C4-2B (cell line): ENCODE results near the gene PLA2R1.

Experiments used
- ZFX ChIP-seq: fragments of 450-650 bp; IDR thresholded peaks from 2 replicates; pipeline ENCODE4 v1.6.1; 2017
- TF ChIP-seq, protein P1 (sequence below): fragments of 450-650 bp; conservative IDR thresholded peaks from 2 replicates; pipeline ENCODE4 v1.5.1; 2017; ENCODE audit warnings: mild to moderate bottlenecking

DNA sequence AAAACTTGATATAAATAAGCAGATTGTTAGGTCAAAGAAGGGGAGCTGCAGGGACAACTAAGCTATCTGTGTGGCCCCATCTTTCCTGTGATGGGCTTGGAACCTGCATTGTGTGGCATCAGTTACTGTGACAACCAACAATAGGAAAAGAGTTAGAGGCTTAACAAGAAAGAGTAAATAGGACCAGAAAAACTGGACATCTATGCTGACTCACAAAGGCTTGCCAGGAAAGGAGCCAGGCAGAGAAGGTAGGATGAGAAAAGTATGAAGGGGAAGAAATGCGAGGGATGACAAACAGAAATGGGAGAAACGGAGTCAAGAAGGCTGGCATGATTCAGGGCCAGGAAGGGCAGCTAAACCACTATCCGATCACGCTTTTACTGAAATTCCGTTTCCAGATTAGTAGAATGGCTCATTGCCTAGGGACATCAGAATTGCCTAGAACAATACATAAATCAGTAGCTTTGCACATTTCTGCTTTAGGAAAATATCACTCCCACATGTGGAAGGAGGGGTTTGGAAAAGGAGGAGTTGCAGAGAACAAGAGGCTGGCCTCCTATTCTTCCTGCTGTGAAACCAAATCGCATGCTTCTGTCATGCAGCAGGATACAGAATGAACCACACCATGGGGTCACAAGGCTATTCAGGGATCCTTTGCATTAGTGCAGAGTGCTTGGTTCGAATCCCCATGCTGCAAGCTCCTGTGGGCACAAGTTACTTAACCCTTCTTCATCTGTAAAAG, 7.3 kb downstream of the PLA2R1 start:
- TF ChIP-seq, protein P1, sequence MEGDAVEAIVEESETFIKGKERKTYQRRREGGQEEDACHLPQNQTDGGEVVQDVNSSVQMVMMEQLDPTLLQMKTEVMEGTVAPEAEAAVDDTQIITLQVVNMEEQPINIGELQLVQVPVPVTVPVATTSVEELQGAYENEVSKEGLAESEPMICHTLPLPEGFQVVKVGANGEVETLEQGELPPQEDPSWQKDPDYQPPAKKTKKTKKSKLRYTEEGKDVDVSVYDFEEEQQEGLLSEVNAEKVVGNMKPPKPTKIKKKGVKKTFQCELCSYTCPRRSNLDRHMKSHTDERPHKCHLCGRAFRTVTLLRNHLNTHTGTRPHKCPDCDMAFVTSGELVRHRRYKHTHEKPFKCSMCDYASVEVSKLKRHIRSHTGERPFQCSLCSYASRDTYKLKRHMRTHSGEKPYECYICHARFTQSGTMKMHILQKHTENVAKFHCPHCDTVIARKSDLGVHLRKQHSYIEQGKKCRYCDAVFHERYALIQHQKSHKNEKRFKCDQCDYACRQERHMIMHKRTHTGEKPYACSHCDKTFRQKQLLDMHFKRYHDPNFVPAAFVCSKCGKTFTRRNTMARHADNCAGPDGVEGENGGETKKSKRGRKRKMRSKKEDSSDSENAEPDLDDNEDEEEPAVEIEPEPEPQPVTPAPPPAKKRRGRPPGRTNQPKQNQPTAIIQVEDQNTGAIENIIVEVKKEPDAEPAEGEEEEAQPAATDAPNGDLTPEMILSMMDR = no peak
- no peak for TF ChIP-seq ZFX
